Measurements from ENCODE around the gene EDIL3.

EDIL3 gene

GRCh38 chr5:83972236-83972635 lies 412.4 kb downstream of the EDIL3 start:
- no peak for TF ChIP-seq REST (IDR thresholded peaks at IDR 0.05; ENCODE audit: insufficient read depth in 1 of 2, low read depth in 2 of 2, low read length in 2 of 2)
- no peak for TF ChIP-seq POLR2AphosphoS5 (IDR thresholded peaks at IDR 0.05; ENCODE audit: low read depth, low read length)
- TF ChIP-seq FOXP2 (optimal IDR thresholded peaks at IDR 0.05; ENCODE audit: borderline replicate concordance, extremely low read depth, extremely low read length, insufficient read depth): no peak
- no peak for TF ChIP-seq TAF1 (IDR thresholded peaks at IDR 0.05; ENCODE audit: borderline replicate concordance, insufficient read depth, low read length)

GRCh38 chr5:83967417-83967816 lies 417.3 kb downstream of the EDIL3 start:
- no peak for TF ChIP-seq SIN3A (IDR thresholded peaks at IDR 0.05; ENCODE audit: borderline replicate concordance, insufficient read depth, low read length)
- no peak for TF ChIP-seq FOXP2 (optimal IDR thresholded peaks at IDR 0.05; ENCODE audit: borderline replicate concordance, extremely low read depth, extremely low read length, insufficient read depth)
- no peak for TF ChIP-seq REST (IDR thresholded peaks at IDR 0.05; ENCODE audit: insufficient read depth in 1 of 2, low read depth in 2 of 2, low read length in 2 of 2)
- no peak for TF ChIP-seq POLR2AphosphoS5 (IDR thresholded peaks at IDR 0.05; ENCODE audit: low read depth, low read length)
- TF ChIP-seq TAF1 (IDR thresholded peaks at IDR 0.05; ENCODE audit: borderline replicate concordance, insufficient read depth, low read length): no peak

- TF ChIP-seq TAF1 (IDR thresholded peaks at IDR 0.05; ENCODE audit: borderline replicate concordance, insufficient read depth, low read length) (no peak), FOXP2 (optimal IDR thresholded peaks at IDR 0.05; ENCODE audit: borderline replicate concordance, extremely low read depth, extremely low read length, insufficient read depth) (no peak), POLR2AphosphoS5 (IDR thresholded peaks at IDR 0.05; ENCODE audit: low read depth, low read length) (no peak), SIN3A (IDR thresholded peaks at IDR 0.05; ENCODE audit: borderline replicate concordance, insufficient read depth, low read length) (no peak), REST (IDR thresholded peaks at IDR 0.05; ENCODE audit: insufficient read depth in 1 of 2, low read depth in 2 of 2, low read length in 2 of 2) (no peak)
Observed at GRCh38 chr5:83965441-83965840, 419.2 kb downstream of the EDIL3 start.

GRCh38 chr5:83964271-83964670 lies 420.4 kb downstream of the EDIL3 start:
- TF ChIP-seq FOXP2 (optimal IDR thresholded peaks at IDR 0.05; ENCODE audit: borderline replicate concordance, extremely low read depth, extremely low read length, insufficient read depth) (no peak), REST (IDR thresholded peaks at IDR 0.05; ENCODE audit: insufficient read depth in 1 of 2, low read depth in 2 of 2, low read length in 2 of 2) (no peak), SIN3A (IDR thresholded peaks at IDR 0.05; ENCODE audit: borderline replicate concordance, insufficient read depth, low read length) (no peak), TAF1 (IDR thresholded peaks at IDR 0.05; ENCODE audit: borderline replicate concordance, insufficient read depth, low read length) (no peak), POLR2AphosphoS5 (IDR thresholded peaks at IDR 0.05; ENCODE audit: low read depth, low read length) (no peak)

GRCh38 chr5:83957188-83957587 lies 427.5 kb downstream of the EDIL3 start:
- TF ChIP-seq TAF1 (IDR thresholded peaks at IDR 0.05; ENCODE audit: borderline replicate concordance, insufficient read depth, low read length): no peak
- no peak for TF ChIP-seq FOXP2 (optimal IDR thresholded peaks at IDR 0.05; ENCODE audit: borderline replicate concordance, extremely low read depth, extremely low read length, insufficient read depth)
- no peak for TF ChIP-seq POLR2AphosphoS5 (IDR thresholded peaks at IDR 0.05; ENCODE audit: low read depth, low read length)
- no peak for TF ChIP-seq SIN3A (IDR thresholded peaks at IDR 0.05; ENCODE audit: borderline replicate concordance, insufficient read depth, low read length)
- TF ChIP-seq REST (IDR thresholded peaks at IDR 0.05; ENCODE audit: insufficient read depth in 1 of 2, low read depth in 2 of 2, low read length in 2 of 2): no peak

Data from PFSK-1 (cell line).